Stimulated activated CD4-positive, alpha-beta T cell treated with anti-CD3 and anti-CD28 coated beads, Interleukin-4, amount 100 ng/mL, for 48 hours (primary cell): ENCODE measurements around the gene FNDC3B.

ENCODE experiments used
- DNase-seq, 2 donors: peaks; one replicate each; pipeline ENCODE4 v3.0.0-alpha.2; 2020; ENCODE audit warnings: low read depth in 2 of 2

FNDC3B gene

GRCh38 chr3:172449466-172450149 lies 410.2 kb downstream of the FNDC3B start:
- peak in 1 of 2 donors; percentile 14 for DNase-seq
